COLO668 (cell line): ENCODE measurements around the gene CAPN9.
"Not testable (repeated sequence)": the region's sequence is repeated elsewhere in the genome, so short reads cannot be mapped to it uniquely, and the experiment has no call there.

ENCODE experiments used
- DNase-seq: peaks from one replicate; lab custom pipeline; 2025; ENCODE audit not compliant: unreplicated experiment; lab: John Stamatoyannopoulos, UW

The CAPN9 gene, protein sequence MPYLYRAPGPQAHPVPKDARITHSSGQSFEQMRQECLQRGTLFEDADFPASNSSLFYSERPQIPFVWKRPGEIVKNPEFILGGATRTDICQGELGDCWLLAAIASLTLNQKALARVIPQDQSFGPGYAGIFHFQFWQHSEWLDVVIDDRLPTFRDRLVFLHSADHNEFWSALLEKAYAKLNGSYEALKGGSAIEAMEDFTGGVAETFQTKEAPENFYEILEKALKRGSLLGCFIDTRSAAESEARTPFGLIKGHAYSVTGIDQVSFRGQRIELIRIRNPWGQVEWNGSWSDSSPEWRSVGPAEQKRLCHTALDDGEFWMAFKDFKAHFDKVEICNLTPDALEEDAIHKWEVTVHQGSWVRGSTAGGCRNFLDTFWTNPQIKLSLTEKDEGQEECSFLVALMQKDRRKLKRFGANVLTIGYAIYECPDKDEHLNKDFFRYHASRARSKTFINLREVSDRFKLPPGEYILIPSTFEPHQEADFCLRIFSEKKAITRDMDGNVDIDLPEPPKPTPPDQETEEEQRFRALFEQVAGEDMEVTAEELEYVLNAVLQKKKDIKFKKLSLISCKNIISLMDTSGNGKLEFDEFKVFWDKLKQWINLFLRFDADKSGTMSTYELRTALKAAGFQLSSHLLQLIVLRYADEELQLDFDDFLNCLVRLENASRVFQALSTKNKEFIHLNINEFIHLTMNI

DNA sequence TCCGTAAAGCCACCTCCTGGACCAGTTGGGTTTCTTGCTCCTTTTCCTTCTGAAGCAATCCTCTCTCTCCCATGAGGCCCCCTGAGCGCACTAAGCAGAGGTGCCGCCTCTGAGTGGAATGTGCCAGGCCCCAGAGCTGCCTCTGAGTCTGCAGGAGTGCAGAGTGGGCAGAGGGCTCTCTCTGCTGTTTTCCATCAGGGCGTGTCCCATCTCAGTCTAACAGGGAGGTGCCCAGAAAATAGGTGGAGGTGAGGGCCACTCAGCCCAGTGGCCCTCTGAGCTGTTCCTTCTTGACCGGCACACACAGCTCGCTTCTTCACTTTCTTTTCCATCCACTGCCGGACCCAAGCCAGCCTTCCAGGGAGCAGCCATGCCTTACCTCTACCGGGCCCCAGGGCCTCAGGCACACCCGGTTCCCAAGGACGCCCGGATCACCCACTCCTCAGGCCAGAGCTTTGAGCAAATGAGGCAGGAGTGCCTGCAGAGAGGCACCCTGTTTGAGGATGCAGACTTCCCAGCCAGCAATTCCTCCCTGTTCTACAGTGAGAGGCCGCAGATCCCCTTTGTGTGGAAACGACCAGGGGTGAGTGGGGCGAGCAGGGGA, at the start of gene CAPN9:
Gene CAPN9, plus strand, starts transcription at position 262 of the 604 bp plus-strand sequence. Its CDS starts 109 bp downstream, at position 371.
- no peak for DNase-seq

DNA sequence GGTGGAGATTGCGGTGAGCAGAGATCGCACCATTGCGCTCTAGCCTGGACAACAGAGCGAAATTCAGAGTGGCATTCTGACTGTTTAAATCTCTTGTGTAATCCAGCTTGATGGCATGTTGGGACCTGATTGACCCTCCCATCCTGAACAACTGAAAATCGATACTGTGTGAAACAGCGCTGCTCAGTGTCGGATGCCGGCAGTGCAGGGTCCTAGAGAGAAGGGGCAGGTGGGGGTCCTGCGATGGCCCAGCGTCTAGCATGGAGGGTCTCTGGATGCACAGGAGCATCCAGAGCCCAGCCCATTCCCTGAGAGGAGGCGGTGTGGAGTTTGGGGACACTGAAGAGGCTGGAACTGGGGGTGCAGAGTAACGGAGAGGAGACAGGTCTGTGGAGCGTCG, 49.1 kb upstream of the CAPN9 start:
- no peak for DNase-seq

DNA sequence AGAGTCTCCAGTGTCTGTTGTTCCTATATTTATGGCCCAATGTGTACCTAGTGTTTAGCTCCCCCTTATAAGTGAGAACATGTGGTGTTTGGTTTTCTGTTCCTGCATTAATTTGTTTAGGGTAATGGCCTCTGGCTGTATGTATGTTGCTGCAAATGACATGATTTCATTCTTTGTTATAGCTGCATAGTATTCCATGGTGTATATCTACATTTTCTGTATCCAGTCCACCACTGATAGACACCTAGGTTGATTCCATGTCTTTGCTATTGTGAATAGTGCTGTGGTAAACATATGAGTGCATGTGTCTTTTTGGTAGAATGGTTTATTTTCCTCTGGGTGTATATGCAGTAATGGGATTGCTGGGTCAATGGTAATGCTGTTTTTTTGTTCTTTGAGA, 48.2 kb upstream of the CAPN9 start:
- not testable (repeated sequence) for DNase-seq

DNA sequence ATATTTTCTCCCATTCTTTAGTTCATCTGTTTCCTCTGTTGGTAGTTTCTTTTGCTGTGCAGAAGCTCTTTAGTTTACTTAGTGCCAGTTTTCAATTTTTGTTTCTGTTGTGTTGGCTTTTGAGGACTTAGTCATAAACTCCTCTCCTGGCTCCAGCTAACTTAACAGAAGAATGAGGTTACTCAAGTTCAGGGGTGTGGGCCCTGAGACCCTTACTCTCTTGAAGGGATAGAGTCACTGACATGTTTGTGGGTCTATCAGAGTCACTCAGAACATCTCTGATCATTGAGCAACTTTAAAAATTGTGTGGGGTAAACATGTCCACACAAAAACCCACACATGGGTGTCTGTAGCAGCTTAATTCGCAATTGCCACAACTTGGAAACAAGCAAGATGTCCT, 47.5 kb upstream of the CAPN9 start:
- no peak for DNase-seq

DNA sequence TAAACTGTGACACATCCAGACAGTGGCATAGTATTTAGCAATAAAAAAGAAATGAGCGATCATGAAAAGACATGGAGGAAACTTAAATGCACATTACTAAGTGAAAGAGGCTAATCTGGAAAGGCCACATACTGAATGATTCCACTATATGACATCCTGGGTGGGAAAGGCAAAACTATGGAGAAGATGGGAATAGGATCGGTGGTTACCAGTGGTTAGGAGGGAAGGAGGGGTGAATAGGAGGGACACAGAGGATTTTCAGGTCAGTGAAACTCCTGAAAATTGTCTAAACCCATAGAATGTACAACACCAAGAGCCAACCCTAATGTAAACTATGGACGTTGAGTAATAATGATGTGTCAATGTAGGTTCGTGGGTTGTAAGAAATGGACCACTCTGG, 47.1 kb upstream of the CAPN9 start:
- no peak for DNase-seq

DNA sequence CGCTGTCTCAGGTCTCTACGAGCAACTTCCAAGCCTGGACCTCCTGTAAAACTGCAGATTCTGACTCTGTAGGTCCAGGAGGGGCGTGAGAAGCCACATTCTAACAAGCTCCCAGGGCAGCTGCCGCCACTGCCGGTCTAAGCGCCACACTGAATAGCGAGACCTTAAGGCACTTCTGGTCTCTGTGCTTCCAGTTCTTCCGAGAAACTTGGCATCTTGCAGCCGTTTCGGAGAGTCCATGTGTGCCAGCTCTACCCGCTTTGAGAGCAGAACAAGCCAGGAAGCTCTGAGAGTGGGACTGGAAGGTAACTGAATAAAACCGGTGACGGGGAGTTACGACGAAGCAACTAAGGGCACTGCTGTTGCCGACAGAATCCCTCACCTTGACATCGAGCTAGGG, 45.8 kb upstream of the CAPN9 start:
- no peak for DNase-seq

DNA sequence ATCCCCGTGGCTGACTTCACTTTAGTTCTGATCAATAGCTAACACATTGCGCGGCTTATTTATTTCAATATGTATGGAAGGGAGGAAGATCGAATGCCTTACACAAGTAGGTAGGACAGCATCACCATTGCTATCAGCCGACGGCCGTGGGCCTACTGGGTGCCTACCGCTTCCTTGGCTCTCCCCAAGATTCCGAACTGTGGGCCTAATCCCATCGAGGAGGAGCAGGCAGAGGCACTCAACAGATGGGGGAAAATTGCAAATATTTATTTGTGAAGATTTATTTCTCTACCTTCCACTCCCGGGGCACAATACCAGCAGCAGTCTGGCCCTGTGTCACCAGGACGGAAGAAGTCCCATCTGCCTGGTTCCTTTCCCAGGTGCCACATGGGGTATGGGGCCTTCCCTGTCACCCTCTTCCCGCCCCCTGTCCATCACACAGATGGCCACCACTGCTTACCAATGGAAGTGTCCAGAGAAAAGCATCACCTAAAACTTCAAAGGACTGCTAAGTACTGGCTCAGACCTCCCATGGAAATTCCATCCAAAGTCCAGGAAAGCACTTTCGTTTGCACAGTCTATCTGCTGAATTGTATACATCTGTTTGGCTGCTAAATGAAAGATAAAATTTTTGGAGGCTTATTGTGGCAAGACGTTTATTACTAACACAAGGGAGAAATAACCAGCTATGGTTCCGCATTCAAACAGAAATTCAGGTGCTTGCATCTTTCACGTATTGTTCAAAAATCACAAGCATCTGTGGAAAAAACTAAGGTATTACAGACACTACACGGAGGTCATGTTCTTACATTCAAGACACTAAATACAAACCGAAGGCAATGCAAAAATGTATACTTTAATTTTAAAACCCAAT, 45.1 kb upstream of the CAPN9 start:
- no peak for DNase-seq

DNA sequence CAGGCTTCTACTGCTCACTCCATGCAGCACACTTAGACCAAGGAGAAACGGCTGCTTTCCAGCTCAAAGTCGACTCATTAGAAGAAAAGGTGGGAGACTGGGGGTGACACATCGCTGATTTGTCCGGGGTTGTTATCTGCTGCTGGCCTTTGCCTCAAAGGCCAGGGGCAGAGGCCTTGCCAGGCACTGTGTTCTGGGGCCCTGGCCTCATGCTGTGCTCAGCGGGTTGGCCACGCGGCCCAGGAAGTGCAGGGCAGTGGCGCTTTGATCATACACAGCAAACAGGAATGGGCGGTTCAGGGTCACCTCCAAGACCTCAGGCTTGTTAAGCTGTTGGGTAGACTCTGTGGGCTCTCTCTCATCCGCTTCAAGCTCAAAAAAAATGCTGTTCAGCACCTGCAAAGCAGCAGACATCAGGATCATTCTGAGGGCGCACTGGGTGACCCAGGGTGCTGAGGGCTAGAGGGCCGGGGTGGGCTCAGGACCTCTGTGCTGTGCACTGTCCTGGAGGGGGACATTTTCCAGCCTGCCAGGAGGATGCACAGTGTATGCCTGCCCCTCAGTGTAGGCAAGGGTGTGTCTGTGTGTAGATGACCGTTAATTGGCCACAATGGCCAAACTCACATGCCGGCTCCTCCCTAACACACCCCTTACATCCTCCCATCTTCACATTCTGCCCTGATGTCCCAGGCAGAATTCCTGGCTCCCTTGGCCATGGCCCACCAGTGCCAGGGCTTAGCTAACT, 44.1 kb upstream of the CAPN9 start:
- DNase-seq: peak; percentile 40

DNA sequence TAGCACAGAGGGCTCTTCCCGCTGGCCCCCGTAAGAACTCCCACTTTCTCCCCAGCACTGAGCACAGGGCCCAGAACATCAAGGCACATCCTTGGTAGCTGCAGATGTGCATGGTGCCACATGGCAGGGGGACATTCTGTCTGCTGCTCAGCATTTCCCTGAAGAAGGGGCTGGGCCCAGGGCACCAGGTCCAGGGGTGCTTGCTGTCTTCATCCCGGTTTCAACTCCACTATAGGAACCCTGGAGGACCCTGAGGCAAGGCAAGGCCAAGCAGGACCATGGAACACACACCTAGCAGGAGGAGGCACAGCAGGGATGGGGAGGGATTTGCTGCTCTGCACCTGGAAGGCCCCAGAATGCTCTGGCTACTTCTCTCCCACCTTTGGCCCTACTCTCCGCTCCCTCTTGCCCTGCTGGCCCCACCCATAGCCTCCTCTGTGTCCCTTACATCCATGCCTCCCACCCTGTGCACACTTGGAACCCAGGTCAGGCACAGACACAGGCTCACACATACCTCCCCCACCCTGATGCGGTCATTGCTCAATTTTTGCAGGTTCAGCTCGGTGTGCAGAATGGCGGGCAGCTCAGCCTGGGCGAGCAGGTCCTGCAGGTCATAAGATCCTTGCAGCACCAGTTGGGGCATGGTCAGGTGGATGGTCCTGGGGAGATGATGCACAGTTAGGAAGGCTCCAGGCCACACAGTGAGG, 43.4 kb upstream of the CAPN9 start:
- DNase-seq: no peak

DNA sequence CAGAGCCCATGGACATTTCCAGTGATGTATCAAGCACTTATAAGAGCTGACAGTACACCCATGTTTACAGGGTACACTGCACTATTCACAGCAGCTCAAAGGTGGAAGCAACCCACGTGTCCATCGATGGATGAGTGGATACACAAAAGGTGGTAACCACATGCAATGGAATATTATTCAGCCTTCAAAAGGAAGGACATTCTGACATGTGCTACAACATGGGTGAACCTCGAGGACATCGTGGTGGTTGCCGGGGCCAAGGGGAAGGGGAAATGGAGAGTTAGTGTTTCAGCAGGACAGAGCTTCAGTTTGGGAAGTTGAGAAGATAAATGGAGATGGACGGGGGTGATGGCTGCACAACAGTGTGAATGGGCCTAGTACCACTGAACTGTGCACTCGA, 42.4 kb upstream of the CAPN9 start:
- DNase-seq: no peak

DNA sequence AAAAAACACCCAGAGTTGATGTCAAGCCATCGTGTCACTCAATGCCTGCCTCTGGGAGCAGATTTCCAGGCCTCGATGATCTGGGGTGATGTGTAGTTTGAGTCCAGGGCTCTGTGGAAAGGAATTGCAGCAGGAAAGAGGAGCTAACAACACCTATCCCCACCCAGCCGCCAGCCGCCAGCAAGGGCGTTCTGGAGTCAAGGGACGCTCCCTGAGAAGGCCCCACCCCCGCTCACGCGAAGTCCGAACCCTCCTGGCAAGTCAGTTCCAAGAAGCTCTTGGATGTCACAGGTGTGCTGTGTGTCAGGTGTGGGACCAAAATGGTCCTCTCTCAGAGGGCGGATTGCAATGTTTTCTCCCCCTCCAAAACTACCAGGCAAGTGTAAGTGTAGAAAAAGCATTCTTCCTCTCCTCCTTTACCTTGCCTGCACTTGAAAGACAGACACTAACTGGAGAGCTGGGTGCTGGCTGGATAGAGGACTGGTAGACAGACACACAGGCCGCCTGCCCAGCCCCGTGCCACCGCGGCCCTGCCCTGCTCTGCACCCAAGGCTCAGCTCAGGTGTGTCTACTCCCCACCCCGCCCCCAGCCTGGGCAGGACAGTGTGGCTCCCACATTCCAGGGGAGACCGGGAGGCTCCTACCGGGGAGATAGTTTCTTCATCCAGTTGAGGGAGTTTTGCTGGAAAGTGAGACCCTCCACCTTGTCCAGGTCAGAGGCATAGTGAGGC, 41.7 kb upstream of the CAPN9 start:
- no peak for DNase-seq

DNA sequence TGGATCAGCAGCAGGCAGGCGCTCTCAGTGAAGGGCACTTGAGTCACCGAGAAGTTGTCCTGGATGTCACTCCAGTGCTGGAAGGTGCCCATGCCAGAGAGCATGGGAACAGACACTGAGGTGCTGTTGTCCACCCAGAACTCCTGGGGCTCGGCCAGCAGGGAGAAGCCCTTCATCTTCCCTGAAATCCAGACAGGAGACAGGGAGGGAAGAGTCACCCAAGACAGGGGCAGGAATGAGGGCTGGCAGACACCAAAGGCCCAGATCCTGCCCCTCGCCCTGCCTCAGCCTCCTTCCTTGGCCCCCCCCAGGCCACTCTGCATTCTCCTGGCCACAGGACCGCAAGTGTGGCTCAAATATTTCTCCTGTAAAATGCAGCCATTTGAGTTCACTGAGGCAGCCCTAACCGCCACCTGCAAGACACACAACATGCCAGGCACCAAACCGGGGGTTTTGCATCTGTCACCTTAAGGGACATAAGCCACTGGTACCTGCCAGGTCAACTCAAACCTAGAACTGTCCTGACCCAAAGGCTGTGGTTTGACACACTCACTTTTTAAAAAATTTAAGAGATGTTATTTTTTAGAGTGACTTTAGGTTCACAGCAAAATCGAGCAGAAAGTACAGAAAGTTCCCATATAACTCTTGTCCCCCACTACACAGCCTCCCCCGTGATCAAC, 41.0 kb upstream of the CAPN9 start:
- DNase-seq: no peak

DNA sequence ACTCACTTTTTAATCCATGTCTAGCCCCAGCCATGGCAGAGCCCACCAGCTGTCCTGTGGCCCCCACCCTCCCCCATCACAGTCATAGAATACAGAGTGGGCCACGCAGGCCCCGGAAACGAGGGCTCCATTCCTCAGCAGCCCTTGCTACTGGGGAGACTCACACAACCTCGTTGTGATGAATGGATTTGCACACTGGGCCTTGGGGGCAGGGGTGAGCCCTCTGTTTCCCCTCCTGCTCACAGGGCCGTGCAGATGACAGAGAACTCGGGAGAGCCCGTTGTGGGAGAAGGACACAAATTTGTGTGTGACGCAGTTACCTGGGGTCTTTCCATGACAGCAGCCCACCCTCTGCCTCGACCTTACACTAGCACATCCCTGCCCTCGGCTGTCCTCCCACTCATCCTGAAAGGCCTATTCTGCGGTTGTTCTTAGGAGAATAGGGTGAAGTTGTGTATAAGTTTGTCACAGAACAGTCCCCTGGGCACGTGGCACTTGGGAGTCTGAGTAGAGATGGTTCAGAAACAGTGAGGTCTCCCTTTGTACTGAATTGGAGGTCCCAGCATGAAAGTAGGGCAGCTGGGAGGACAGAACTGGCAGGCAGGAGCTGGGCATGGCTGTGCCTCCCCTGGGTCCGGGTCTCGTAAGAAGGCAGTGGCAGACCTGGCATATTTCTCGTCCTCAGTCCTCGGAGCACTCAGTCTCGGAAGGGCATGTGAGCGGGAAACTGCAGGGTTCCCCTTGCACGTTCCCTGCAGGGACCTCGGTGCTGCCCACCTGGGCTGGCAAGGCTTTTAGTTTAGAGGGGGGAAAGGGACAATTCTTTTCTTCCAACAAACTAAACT, 40.1 kb upstream of the CAPN9 start:
- DNase-seq: no peak

DNA sequence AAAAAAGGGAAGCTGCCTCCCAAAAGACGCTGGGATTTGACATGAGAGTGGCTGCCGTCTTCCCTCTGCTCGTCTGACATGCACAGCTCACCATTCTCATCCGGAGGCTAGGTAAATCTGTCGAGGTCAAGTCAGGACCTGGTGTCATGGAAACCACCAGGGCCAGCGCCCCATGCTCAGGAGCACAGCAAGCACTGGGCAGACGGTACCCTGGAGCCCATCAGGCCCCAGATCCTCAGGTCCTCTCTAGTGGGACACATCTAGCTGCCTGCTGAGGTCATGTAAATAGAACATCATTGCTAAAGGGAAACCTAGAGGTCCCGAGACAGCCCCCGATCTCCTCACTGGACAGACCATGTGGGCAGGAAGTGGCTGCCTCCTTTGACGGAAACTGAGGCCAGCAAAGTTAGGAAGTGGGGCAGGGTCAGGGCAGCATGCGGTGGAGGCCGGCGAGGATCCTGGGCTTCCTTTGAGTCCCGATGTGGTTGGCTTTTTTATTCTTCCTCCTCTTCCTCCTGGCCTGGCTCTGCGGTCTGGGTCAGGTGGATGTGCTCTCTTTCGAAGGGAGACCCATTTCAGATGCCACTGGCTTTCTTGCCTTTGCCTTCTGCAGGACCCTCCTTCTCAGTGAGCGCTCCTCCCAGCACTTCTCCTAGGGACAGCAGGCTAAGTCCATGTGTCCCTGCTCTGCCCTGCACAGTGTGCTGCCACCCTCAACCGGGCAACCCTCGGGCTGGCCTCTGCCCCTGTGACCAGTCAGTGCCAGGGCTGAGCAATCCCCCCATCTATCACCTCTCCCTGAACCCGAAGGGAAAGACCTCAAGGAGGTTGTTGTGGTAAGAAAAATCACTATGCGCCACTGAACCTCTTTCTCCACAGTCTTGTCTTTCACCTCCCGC, 39.2 kb upstream of the CAPN9 start:
- no peak for DNase-seq

DNA sequence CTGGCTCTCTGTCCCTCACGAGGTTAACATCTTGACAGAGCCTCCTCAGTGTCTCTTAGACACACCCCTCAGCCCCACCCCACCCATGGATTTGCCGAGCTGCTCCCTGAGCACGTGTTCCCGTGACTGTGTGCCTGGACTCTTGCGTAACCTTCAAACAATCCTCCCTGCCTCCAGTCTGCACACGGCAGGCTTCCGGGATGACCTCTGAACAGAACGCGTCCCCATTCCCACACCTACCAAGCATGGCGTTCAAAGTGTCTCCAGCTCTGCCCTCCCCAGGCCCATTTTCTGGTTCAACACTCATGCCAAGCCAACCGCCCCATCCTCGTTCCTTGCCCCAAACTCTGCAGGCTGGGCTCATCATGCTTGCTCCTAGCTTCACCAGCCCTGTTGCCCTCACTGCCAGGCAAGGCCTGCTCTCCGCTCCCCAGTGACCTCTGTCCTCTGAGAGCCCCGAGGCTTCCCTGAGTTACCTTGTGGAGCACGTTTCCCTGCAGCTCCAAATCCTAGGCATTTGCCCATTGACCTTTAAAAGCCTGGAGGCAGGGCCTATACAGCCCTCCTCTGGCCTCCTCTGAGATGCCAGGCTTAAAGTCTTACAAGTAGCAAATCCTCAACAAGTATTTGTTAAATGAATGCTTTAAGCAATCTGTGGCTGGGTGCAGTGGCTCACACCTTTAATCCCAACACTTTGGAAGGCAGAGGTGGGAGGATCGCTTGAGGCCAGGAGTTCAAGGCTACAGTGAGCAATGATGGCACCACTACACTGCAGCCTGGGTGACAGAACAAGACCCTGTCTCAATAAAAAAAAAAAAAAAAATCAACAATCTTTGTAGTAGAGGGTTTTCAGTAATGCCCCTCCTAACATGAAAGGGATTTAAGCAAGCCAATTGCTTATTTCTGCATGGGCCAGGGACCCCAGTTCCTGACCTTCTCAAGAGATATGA, 38.3 kb upstream of the CAPN9 start:
- no peak for DNase-seq
